Retina (tissue), 1 donor: ENCODE data around the gene POU2F3.

Experiments
- DNase-seq: peaks from one replicate; pipeline ENCODE4 v3.0.0-alpha.2; 2016

Gene POU2F3

GRCh38 chr11:120350637-120351036 lies 110.7 kb downstream of the POU2F3 start:
- DNase-seq = no peak

GRCh38 chr11:120352405-120352804 lies 112.5 kb downstream of the POU2F3 start:
- DNase-seq = no peak

- no peak for DNase-seq
These were observed 114.1 kb downstream of the POU2F3 start for GRCh38 chr11:120354068-120354467.

DNA sequence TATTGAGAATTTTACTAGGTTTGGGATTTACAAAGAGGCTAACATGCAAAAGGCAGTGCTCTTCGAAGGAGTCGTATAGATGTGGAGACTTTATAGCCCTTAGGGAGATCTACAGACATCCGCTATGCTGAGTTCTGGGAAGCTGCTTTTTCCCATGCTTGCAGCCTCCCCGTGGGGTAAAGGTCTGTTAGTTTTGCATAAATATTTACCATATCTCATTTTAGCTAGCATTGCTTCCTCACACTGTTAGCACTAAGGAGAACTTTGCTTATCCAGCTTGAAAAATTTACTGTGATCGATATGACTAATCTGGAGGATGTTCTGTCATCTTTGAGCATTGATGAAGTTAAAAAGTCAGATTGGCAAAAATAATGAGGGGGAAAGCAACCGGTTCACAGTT lies 114.8 kb downstream of the POU2F3 start:
- no peak for DNase-seq

GRCh38 chr11:120357620-120358019 lies 117.7 kb downstream of the POU2F3 start:
- no peak for DNase-seq

GRCh38 chr11:120358729-120359128 lies 118.8 kb downstream of the POU2F3 start:
- DNase-seq = no peak

GRCh38 chr11:120363436-120363835 lies 123.5 kb downstream of the POU2F3 start:
- DNase-seq = no peak

DNA sequence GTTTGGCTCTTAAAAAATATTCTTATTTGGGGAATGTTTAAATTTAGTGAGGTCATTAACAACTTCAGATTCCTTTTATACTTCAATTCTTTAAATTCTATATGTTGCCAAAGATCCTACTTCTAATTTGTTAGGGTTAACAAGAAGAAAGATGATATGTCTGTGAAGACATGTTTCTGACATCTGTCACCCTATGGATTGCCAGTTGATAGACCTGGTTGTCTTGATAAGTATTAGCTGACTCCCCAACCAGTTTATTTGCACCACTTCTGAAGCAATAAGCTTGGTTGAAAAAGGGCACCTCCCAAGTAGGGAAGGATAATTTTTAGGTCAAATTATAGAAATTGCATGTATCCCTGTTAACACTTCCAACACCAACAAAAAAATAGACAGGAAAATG lies 125.6 kb downstream of the POU2F3 start:
- no peak for DNase-seq
